Ectodermal cell (in vitro differentiated cells): ENCODE measurements around the gene RETN.
"Not testable (repeated sequence)": the region's sequence is repeated elsewhere in the genome, so short reads cannot be mapped to it uniquely, and the experiment has no call there.

Source experiments
- H3K27ac ChIP-seq: 2 replicates; pipeline ENCODE4 v1.7.0; 2013; ENCODE audit warnings: mild to moderate bottlenecking, low read depth, low read length; ENCODE audit not compliant: insufficient read depth, poor library complexity, severe bottlenecking
- H3K27me3 ChIP-seq: 2 replicates; pipeline ENCODE4 v1.7.0; 2013; ENCODE audit warnings: mild to moderate bottlenecking, low read length; ENCODE audit not compliant: insufficient read depth, control insufficient read depth, poor library complexity, severe bottlenecking
- H3K36me3 ChIP-seq: one replicate; pipeline ENCODE4 v1.7.0; 2013; ENCODE audit warnings: low read length; ENCODE audit not compliant: control insufficient read depth, insufficient read depth
- H3K4me1 ChIP-seq: one replicate; pipeline ENCODE4 v1.7.0; 2013; ENCODE audit warnings: low read length; ENCODE audit not compliant: control insufficient read depth, insufficient read depth
- H3K4me3 ChIP-seq: 2 replicates; pipeline ENCODE4 v1.7.0; 2013; ENCODE audit warnings: low read depth, low read length, control low read depth; ENCODE audit not compliant: insufficient read depth
- H3K9me3 ChIP-seq: 2 replicates; pipeline ENCODE4 v1.7.0; 2013; ENCODE audit warnings: mild to moderate bottlenecking, low read length, moderate library complexity; ENCODE audit not compliant: control insufficient read depth
- WGBS, 2 experiments: methylation state at CpG; one replicate each; pipeline ENCODE4 v1.1.7; 2013; ENCODE audit warnings: missing lambda C conversion rate in 2 of 2; 5-methylcytosine and 5-hydroxymethylcytosine counted together

Gene RETN

DNA sequence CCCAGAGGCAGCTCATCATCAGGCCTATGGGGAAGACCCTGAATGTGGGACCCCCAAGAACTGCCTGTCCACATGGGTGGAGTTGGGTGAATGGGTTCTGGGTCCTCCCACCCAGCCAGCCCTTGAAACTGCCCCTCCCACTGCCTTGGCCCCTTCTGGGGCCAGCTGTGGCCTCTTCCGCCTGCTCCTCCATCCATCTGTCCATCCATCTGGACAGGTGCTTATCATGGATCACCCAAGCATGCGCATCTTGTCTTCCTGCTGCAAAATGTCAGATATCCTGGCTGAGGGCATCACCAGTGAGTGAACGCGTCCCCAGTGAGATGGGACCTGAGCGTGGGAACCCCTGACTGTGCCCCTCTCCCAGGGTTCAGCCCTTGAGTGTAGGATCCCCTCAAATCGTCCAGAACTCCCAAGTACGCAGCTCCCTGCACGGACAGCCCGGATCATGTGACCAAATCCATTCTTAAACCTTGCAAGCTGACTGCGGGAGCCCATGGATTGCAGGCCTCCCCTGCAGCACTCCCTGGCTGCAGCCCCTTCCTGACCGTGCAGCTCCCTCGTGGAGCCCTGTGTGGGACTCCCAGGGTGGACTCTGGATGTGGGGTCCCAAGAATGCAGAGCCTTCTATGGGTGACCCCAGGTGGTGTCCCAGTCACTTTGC is 29.9 kb upstream of the RETN start:
- H3K27me3 ChIP-seq = peaks cover 25% of the 10 kb centered on the region
- H3K4me3 ChIP-seq = no peak overlapping the region
- H3K4me1 ChIP-seq = no peaks in the 10 kb centered on the region
- H3K36me3 ChIP-seq = no peaks in the 10 kb centered on the region
- no peak overlapping the region for H3K27ac ChIP-seq
- H3K9me3 ChIP-seq = no peaks in the 10 kb centered on the region
- 91 to 92% methylated on average over 12 of the region's 12 CpGs for WGBS, 2 experiments

- Histone ChIP-seq H3K27me3 (peaks cover 20% of the 10 kb centered on the region), H3K27ac (no peak overlapping the region), H3K4me3 (no peak overlapping the region), H3K36me3 (no peaks in the 10 kb centered on the region), H3K4me1 (no peaks in the 10 kb centered on the region), H3K9me3 (no peaks in the 10 kb centered on the region)
- WGBS, 2 experiments = 92 to 95% methylated on average over 13 of the region's 13 CpGs
Measured at GRCh38 chr19:7639863-7640348, 28.9 kb upstream of the RETN start.

DNA sequence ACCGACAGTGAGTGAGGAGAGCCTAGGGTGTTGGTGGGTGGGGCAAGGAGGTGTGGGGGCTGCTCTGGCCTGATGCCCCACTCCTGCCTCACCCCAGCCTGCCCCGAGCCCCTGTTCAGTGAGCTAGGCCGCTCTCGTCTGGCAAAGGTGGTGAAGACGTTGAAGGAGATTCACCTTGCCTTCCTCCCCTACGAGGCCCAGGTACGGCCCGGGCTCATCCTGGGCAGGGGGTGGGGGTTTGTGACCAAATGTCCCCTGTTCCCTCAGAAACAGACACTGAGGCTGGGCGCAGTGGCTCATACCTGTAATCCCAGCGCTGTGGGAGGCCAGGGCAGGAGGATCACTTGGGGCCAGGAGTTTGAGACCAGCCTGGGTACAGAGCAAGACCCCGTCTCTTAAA is 28.0 kb upstream of the RETN start:
- 93 to 95% methylated on average over 11 of the region's 11 CpGs for WGBS, 2 experiments
- no peaks in the 10 kb centered on the region for H3K4me1 ChIP-seq

GRCh38 chr19:7641290-7642276 is 27.3 kb upstream of the RETN start:
- Histone ChIP-seq H3K4me1 (no peaks in the 10 kb centered on the region), H3K4me3 (no peak overlapping the region), H3K36me3 (no peaks in the 10 kb centered on the region), H3K27ac (no peak overlapping the region), H3K9me3 (no peaks in the 10 kb centered on the region), H3K27me3 (peaks cover 4% of the 10 kb centered on the region)
- WGBS, 2 experiments = 91% methylated on average over 43 of the region's 43 CpGs

More for the DNA sequence above, 28.0 kb upstream of the RETN start:
- H3K27ac ChIP-seq = no peak overlapping the region
- H3K9me3 ChIP-seq = no peaks in the 10 kb centered on the region
- H3K4me3 ChIP-seq = no peak overlapping the region
- peaks cover 12% of the 10 kb centered on the region for H3K27me3 ChIP-seq
- H3K36me3 ChIP-seq = no peaks in the 10 kb centered on the region

- Histone ChIP-seq H3K27ac (no peak overlapping the region), H3K27me3 (no peaks in the 10 kb centered on the region), H3K9me3 (no peaks in the 10 kb centered on the region), H3K4me1 (no peaks in the 10 kb centered on the region), H3K4me3 (no peak overlapping the region), H3K36me3 (no peaks in the 10 kb centered on the region)
- 94 to 95% methylated on average over 27 of the region's 27 CpGs for WGBS, 2 experiments
Measured at GRCh38 chr19:7642295-7643030, 26.4 kb upstream of the RETN start.

DNA sequence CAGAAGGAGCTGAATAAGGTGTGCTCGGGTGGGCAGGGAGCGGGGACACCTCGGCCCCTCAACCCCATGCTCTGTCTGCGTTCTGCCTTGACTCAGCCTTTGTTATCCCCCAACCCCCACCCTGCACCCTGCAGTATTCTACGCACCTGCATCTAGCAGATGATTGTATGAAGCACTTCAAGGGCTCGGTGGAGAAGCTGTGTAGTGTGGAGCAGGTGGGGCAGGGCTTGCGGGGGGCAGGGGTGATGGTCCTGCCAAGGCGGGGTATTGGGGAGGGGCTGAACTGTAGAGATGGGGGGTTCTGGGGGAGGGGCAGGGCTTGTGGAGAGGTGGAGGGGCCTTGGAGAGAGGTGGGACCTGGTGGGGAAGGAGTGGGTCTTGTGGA is 25.8 kb upstream of the RETN start:
- H3K36me3 ChIP-seq = no peaks in the 10 kb centered on the region
- 94 to 95% methylated on average over 8 of the region's 8 CpGs for WGBS, 2 experiments
- no peaks in the 10 kb centered on the region for H3K27me3 ChIP-seq
- no peak overlapping the region for H3K4me3 ChIP-seq
- H3K9me3 ChIP-seq = no peaks in the 10 kb centered on the region
- H3K4me1 ChIP-seq = no peaks in the 10 kb centered on the region
- no peak overlapping the region for H3K27ac ChIP-seq

- H3K27ac ChIP-seq, H3K9me3 ChIP-seq, H3K36me3 ChIP-seq, H3K4me1 ChIP-seq, H3K27me3 ChIP-seq, H3K4me3 ChIP-seq: not testable (repeated sequence)
- WGBS, 2 experiments = 75 to 77% methylated on average over 10 of the region's 10 CpGs
Measured at GRCh38 chr19:7643629-7644549, 25.0 kb upstream of the RETN start.

DNA sequence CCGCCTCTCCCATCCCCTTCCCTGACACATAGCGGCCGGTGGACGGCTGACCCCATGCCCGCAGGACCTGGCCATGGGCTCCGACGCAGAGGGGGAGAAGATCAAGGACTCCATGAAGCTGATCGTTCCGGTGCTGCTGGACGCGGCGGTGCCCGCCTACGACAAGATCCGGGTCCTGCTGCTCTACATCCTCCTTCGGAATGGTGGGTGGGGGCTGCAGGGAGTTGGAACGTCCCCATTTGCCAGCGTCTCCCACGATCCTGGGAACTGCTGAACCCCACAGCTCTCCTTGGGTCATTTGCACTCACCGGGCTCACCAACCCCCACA is 24.3 kb upstream of the RETN start:
- WGBS, 2 experiments = 95 to 96% methylated on average over 20 of the region's 20 CpGs
- no peaks in the 10 kb centered on the region for H3K4me1 ChIP-seq
- H3K9me3 ChIP-seq = no peaks in the 10 kb centered on the region
- H3K27me3 ChIP-seq = no peaks in the 10 kb centered on the region
- H3K36me3 ChIP-seq = no peaks in the 10 kb centered on the region
- no peak overlapping the region for H3K4me3 ChIP-seq
- H3K27ac ChIP-seq = no peak overlapping the region

DNA sequence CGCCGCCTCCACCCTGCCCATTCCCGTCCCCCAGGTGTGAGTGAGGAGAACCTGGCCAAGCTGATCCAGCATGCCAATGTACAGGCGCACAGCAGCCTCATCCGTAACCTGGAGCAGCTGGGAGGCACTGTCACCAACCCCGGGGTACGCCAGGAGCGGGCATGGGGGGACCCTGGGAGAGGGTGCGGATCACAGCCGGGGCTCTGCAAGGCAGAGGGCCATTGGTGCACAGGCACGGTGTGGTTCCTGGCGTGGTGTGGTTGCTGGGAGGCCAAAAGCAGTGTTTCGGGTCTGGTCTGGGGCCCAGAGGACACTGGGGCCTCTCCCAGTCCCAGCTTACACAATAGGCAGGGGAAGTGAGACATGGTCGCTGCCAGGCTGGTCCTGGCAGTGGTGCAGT is 23.7 kb upstream of the RETN start:
- Histone ChIP-seq H3K27me3 (no peaks in the 10 kb centered on the region), H3K4me3 (no peak overlapping the region), H3K9me3 (no peaks in the 10 kb centered on the region), H3K36me3 (no peaks in the 10 kb centered on the region), H3K27ac (no peak overlapping the region), H3K4me1 (no peaks in the 10 kb centered on the region)
- WGBS, 2 experiments = 94 to 96% methylated on average over 14 of the region's 14 CpGs
